Endothelial cell of umbilical vein (primary cell): ENCODE measurements around the gene ATF6B.

ENCODE experiments used
- CTCF ChIP-seq, 2 donors: IDR thresholded peaks; 1 replicate in 1 of 2; 2 replicates in 1 of 2; pipeline ENCODE4 v1.5.1; 2011; ENCODE audit warnings: low read length in 2 of 2, mild to moderate bottlenecking in 2 of 2, moderate library complexity in 2 of 2, control low read depth in 1 of 2, inconsistent platforms in 1 of 2, low read depth in 1 of 2; ENCODE audit not compliant: insufficient read depth in 1 of 2; ENCODE audit errors: extremely low read depth in 1 of 2
- EZH2 ChIP-seq: IDR thresholded peaks from 2 replicates; pipeline ENCODE4 v1.6.1; 2012; ENCODE audit warnings: borderline replicate concordance, low read depth, mild to moderate bottlenecking, moderate library complexity, low read length, inconsistent platforms; ENCODE audit not compliant: severe bottlenecking
- FOS ChIP-seq: IDR thresholded peaks from 2 replicates; pipeline ENCODE4 v1.6.1; 2011; ENCODE audit warnings: mild to moderate bottlenecking, low read length, moderate library complexity, borderline replicate concordance; ENCODE audit not compliant: insufficient read depth
- JUN ChIP-seq: IDR thresholded peaks from 2 replicates; pipeline ENCODE4 v1.6.1; 2011; ENCODE audit warnings: borderline replicate concordance, low read depth; ENCODE audit not compliant: insufficient read length, insufficient read depth
- MYC ChIP-seq: IDR thresholded peaks from one replicate; pipeline ENCODE4 v1.6.1; 2011; ENCODE audit warnings: mild to moderate bottlenecking, low read depth, low read length
- POLR2A ChIP-seq: IDR thresholded peaks from 2 replicates; pipeline ENCODE4 v1.6.1; 2012; ENCODE audit warnings: low read depth, mild to moderate bottlenecking, control low read depth, low read length
- POLR2AphosphoS5 ChIP-seq: IDR thresholded peaks from 2 replicates; pipeline ENCODE4 v1.6.1; 2012; ENCODE audit warnings: low read depth, mild to moderate bottlenecking, control low read depth, low read length, moderate library complexity; ENCODE audit not compliant: insufficient read depth
- TF ChIP-seq, protein P1 (sequence below): IDR thresholded peaks from 2 replicates; pipeline ENCODE4 v1.6.1; 2011; ENCODE audit not compliant: insufficient read depth, insufficient read length

DNA sequence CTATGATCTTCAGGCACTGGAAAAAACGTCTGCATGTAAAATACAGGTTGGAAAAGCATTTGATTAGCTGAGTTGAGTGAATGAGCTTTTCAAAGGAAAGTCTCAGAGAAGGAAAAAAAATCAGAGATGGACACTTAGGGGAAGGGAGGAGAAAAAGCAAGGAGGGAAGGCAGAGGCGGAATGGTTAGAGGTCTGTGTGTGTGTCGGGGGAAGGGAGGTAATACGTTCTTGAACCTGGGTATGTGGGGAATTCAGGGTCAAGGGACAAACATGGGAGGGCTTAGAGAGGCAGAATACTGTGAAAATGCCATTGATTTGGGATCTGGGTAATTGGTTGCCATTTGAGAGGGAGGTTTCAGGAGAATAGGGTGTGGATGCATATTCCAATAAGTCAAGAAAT, 18.6 kb upstream of the ATF6B start:
- TF ChIP-seq POLR2AphosphoS5 = no peak
- no peak for TF ChIP-seq CTCF (IDR thresholded peaks at IDR 0.05; ENCODE audit: extremely low read depth in 1 of 2, insufficient read depth in 1 of 2, low read depth in 1 of 2, low read length in 2 of 2)
- no peak for TF ChIP-seq EZH2
- TF ChIP-seq POLR2A = no peak
- TF ChIP-seq MYC = no peak
- TF ChIP-seq, protein P1, sequence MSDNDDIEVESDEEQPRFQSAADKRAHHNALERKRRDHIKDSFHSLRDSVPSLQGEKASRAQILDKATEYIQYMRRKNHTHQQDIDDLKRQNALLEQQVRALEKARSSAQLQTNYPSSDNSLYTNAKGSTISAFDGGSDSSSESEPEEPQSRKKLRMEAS = no peak
- no peak for TF ChIP-seq FOS
- no peak for TF ChIP-seq JUN
